ENCODE measurements around the gene NOX1. TPM values are rescaled to one million over a fixed set of nuclear protein-coding genes. Genes with fewer than 3 reads are reported as not detected.

NOX1 gene
- total RNA-seq (2.5 and 3.0 TPM in 2 replicates), polyA plus RNA-seq (0.99 and 1.9 TPM in 2 replicates)

GRCh38 chrX:100874325-100874724, at the start of gene NOX1:
NOX1 (minus strand) TSS chrX:100874359; CDS start chrX:100874139, 220 bp downstream.
- WGBS (ENCODE audit: low lambda C conversion rate, missing lambda C conversion rate), result 27% methylated on average over 2 of the region's 2 CpGs
- Histone ChIP-seq H2AFZ (peak within 1 kb of the TSS; percentile 2), H4K20me1 (ENCODE audit: insufficient read depth, poor library complexity, severe bottlenecking) (no peaks in the 10 kb centered on the region), H3K4me3 (no peak within 1 kb of the TSS), H3K9me2 (replicated peaks; ENCODE audit: insufficient read depth) (no peaks in the 10 kb centered on the region), H3K4me2 (peak within 1 kb of the TSS; percentile 10), H3K36me3 (replicated peaks; ENCODE audit: insufficient read depth, low read depth) (no peaks in the 10 kb centered on the region), H3K9me3 (ENCODE audit: low read depth) (no peaks in the 10 kb centered on the region), H3K4me1 (ENCODE audit: insufficient read depth) (no peaks in the 10 kb centered on the region), H3K79me2 (no peaks in the 10 kb centered on the region), H3K27ac (peak within 1 kb of the TSS; percentile 29), H3K27me3 (no peaks in the 10 kb centered on the region)
- DNase-seq (ENCODE audit: low spot score), result peak; percentile 14
- TF ChIP-seq EZH2 (IDR thresholded peaks at IDR 0.05; ENCODE audit: borderline replicate concordance) (no peak), EZH2phosphoT487 (IDR thresholded peaks at IDR 0.05; ENCODE audit: low read depth, severe bottlenecking, unreplicated experiment) (no peak), CTCF (IDR thresholded peaks at IDR 0.05; ENCODE audit: poor library complexity) (no peak)

DNA sequence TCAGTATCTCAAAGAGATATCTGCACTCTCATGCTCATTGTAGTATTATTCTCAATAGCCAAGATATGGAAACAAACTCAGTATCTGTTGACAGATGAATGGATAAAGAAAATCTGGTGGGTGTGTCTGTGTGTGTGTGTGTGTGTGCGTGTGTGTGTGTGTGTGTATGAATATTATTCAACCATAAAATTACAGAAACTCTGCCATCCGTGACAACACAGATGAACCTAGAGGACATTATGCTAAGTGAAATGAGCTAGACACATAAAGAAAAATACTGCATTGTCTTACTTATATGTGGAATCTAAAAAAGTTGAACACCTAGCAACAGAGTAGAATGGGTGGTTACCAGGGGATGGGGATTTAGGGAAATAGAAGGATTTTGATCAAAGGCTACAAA, 41.4 kb upstream of the NOX1 start:
- Histone ChIP-seq H2AFZ (no peak overlapping the region), H3K27ac (no peak overlapping the region), H3K79me2 (no peaks in the 10 kb centered on the region), H3K4me3 (no peak overlapping the region), H3K36me3 (replicated peaks; ENCODE audit: insufficient read depth, low read depth) (no peaks in the 10 kb centered on the region), H3K4me1 (ENCODE audit: insufficient read depth) (no peaks in the 10 kb centered on the region), H3K9me3 (ENCODE audit: low read depth) (no peaks in the 10 kb centered on the region), H3K4me2 (no peak overlapping the region), H3K27me3 (no peaks in the 10 kb centered on the region), H3K9me2 (replicated peaks; ENCODE audit: insufficient read depth) (no peaks in the 10 kb centered on the region), H4K20me1 (ENCODE audit: insufficient read depth, poor library complexity, severe bottlenecking) (no peaks in the 10 kb centered on the region)
- DNase-seq (ENCODE audit: low spot score), result no peak
- TF ChIP-seq CTCF (IDR thresholded peaks at IDR 0.05; ENCODE audit: poor library complexity) (no peak), EZH2 (IDR thresholded peaks at IDR 0.05; ENCODE audit: borderline replicate concordance) (no peak), EZH2phosphoT487 (IDR thresholded peaks at IDR 0.05; ENCODE audit: low read depth, severe bottlenecking, unreplicated experiment) (no peak)
- 74% methylated on average over 2 of the region's 2 CpGs for WGBS (ENCODE audit: low lambda C conversion rate, missing lambda C conversion rate)

- H3K4me1 ChIP-seq (ENCODE audit: insufficient read depth), result no peaks in the 10 kb centered on the region
- no peak overlapping the region for H2AFZ ChIP-seq
- no peaks in the 10 kb centered on the region for H3K9me2 ChIP-seq (replicated peaks; ENCODE audit: insufficient read depth)
- no peaks in the 10 kb centered on the region for H3K79me2 ChIP-seq
- H3K4me3 ChIP-seq, result no peak overlapping the region
- DNase-seq (ENCODE audit: low spot score), result no peak
- H4K20me1 ChIP-seq (ENCODE audit: insufficient read depth, poor library complexity, severe bottlenecking), result no peaks in the 10 kb centered on the region
- H3K27ac ChIP-seq, result no peak overlapping the region
- no peaks in the 10 kb centered on the region for H3K27me3 ChIP-seq
- H3K36me3 ChIP-seq (replicated peaks; ENCODE audit: insufficient read depth, low read depth), result no peaks in the 10 kb centered on the region
- no peaks in the 10 kb centered on the region for H3K9me3 ChIP-seq (ENCODE audit: low read depth)
- WGBS (ENCODE audit: low lambda C conversion rate, missing lambda C conversion rate), result 79% methylated on average over 3 of the region's 3 CpGs
- TF ChIP-seq CTCF (IDR thresholded peaks at IDR 0.05; ENCODE audit: poor library complexity) (no peak), EZH2phosphoT487 (IDR thresholded peaks at IDR 0.05; ENCODE audit: low read depth, severe bottlenecking, unreplicated experiment) (no peak), EZH2 (IDR thresholded peaks at IDR 0.05; ENCODE audit: borderline replicate concordance) (no peak)
- no peak overlapping the region for H3K4me2 ChIP-seq
Measured at GRCh38 chrX:100913111-100913510, 39.0 kb upstream of the NOX1 start.

- no peaks in the 10 kb centered on the region for H3K36me3 ChIP-seq (replicated peaks; ENCODE audit: insufficient read depth, low read depth)
- H3K27ac ChIP-seq, result no peak overlapping the region
- H4K20me1 ChIP-seq (ENCODE audit: insufficient read depth, poor library complexity, severe bottlenecking), result no peaks in the 10 kb centered on the region
- H2AFZ ChIP-seq, result no peak overlapping the region
- H3K4me1 ChIP-seq (ENCODE audit: insufficient read depth), result no peaks in the 10 kb centered on the region
- no peaks in the 10 kb centered on the region for H3K9me3 ChIP-seq (ENCODE audit: low read depth)
- TF ChIP-seq CTCF (IDR thresholded peaks at IDR 0.05; ENCODE audit: poor library complexity) (no peak), EZH2phosphoT487 (IDR thresholded peaks at IDR 0.05; ENCODE audit: low read depth, severe bottlenecking, unreplicated experiment) (no peak)
- DNase-seq (ENCODE audit: low spot score), result no peak
- H3K79me2 ChIP-seq, result no peaks in the 10 kb centered on the region
- H3K9me2 ChIP-seq (replicated peaks; ENCODE audit: insufficient read depth), result no peaks in the 10 kb centered on the region
- H3K4me2 ChIP-seq, result no peak overlapping the region
- 53% methylated on average over 1 of the region's 1 CpG for WGBS (ENCODE audit: low lambda C conversion rate, missing lambda C conversion rate)
- no peaks in the 10 kb centered on the region for H3K27me3 ChIP-seq
- no peak overlapping the region for H3K4me3 ChIP-seq
Measured at GRCh38 chrX:100911731-100912130, 37.6 kb upstream of the NOX1 start.

Data from hepatocyte (in vitro differentiated cells).